NCI-H510A (cell line): Measurements from ENCODE around the gene YPEL5.
A peak's percentile ranks its signal among the peaks of the same experiment; 100 is the strongest.
"Not testable (repeated sequence)": the region's sequence is repeated elsewhere in the genome, so short reads cannot be mapped to it uniquely, and the experiment has no call there.

Experiments used
- DNase-seq: peaks from one replicate; lab custom pipeline; 2025; lab: John Stamatoyannopoulos, UW

Gene YPEL5

GRCh38 chr2:30146337-30147195, at the start of gene YPEL5:
TSS of gene YPEL5 (plus strand) at chr2:30147007. CDS start at chr2:30156652, 9,645 bp downstream.
- peak; percentile 97 for DNase-seq

DNA sequence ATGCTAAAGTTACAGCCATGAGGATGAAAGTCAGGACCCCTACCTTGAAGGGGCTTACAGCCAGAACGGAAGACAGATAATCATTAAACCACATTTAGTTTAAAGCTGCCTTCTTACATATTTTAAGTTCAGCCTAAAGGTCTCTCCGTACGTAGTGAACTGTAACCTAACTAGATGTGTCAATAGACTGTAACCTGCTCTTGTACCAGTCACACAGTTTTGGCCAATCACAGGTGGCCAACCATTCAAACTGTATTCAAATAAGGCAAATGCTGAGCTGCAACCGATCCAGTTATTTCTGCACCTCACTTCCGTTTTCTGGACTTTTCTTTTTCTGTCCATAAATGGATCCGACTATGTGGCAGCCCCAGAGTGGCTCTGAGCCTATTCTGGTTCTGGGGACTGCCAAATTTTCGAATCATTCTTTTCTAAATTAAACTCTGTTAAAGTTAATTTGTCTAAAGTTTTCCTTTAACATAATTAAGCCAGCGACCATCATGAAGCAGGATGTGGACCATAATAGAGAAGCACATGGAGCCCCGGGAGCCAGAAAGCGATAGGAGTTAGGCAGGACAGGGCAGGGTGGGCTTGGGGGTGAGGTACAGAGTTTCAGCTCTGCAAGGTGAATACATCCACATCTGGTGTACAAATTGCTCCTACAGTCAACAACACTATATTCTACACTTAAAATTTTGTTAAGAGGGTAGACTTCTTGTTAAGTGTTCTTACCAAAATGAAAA, 48.4 kb upstream of the YPEL5 start:
- no peak for DNase-seq

- not testable (repeated sequence) for DNase-seq
Measured at GRCh38 chr2:30099366-30099765, 47.4 kb upstream of the YPEL5 start.

GRCh38 chr2:30100691-30101090, 46.1 kb upstream of the YPEL5 start:
- not testable (repeated sequence) for DNase-seq

GRCh38 chr2:30104307-30104706, 42.5 kb upstream of the YPEL5 start:
- DNase-seq = no peak

GRCh38 chr2:30105556-30105955, 41.3 kb upstream of the YPEL5 start:
- DNase-seq = no peak

- DNase-seq = no peak
Measured at GRCh38 chr2:30106543-30106942, 40.3 kb upstream of the YPEL5 start.

DNA sequence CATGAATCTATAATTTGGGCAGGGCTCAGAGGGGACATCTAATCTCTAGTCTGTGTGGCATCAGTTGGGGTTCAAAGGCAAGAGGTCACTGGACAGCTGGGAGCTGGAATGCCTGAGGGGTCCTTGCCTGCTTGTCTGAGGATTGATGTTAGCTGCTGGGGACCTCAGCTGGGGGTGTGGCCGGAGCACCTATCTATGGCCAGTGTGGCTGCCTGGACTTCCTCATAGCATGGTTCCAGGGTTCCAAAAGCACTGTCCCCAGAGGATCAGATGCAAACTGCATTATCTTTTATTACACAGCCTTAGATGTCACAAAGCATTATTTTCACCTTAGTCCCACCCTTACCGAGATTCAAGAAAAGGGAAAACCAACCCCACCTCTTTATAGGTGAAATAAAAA, 38.6 kb upstream of the YPEL5 start:
- no peak for DNase-seq

DNA sequence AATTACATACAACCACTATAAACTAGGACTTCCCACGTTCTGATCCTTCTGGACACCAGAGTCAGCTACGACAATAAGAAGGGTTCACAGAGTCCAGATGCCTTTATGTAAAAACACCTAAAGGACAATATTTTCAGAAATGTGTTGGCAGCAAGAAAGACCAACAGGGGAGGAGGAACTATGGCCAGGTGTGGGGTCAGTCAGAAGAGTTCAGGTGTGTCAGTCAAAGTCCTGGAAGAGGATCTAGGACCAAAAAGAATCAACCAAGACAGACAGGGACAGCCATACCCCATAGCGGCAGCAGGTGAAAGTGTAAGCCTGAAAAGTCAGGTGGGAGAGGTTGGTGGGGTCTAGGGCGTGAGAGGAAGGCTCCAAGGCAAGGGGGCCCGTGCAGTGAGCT, 38.0 kb upstream of the YPEL5 start:
- no peak for DNase-seq

DNA sequence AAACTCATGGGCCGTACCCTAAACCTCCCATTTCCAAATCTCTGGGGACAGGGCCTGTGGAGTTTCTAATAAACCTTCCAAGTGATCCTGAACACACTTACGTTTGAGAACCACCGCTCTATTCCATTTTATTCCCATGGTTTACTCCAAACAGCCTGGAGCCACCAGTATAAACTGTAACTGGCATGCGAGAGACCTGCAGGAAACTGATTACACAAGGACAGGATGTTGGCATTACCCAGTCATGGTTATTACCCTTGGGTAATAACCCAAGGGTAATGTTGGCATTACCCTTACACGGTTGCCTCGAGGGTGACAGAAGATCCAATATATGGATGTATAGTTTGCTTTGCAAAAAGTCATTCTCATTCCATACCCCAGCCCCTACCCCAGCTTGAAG, 37.0 kb upstream of the YPEL5 start:
- no peak for DNase-seq

- no peak for DNase-seq
Measured at GRCh38 chr2:30110773-30111172, 36.0 kb upstream of the YPEL5 start.

DNA sequence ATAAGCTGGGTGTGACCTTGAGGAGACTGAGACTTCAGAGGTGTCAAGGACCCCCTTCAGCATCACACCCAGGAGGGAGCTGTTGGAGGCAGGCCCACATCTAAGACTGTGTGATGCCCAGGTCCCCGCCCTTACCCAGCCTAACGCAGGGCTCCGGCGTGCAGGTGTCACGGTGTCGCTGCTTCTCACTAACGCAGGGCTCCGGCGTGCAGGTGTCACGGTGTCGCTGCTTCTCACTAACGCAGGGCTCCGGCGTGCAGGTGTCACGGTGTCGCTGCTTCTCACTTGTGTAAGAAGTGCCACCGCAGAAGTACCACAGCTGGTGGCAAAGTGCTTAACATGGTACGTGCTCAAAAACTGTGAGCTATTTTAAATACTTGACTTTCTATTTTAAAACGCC, 35.6 kb upstream of the YPEL5 start:
- not testable (repeated sequence) for DNase-seq

GRCh38 chr2:30112561-30112960, 34.2 kb upstream of the YPEL5 start:
- DNase-seq = no peak

DNA sequence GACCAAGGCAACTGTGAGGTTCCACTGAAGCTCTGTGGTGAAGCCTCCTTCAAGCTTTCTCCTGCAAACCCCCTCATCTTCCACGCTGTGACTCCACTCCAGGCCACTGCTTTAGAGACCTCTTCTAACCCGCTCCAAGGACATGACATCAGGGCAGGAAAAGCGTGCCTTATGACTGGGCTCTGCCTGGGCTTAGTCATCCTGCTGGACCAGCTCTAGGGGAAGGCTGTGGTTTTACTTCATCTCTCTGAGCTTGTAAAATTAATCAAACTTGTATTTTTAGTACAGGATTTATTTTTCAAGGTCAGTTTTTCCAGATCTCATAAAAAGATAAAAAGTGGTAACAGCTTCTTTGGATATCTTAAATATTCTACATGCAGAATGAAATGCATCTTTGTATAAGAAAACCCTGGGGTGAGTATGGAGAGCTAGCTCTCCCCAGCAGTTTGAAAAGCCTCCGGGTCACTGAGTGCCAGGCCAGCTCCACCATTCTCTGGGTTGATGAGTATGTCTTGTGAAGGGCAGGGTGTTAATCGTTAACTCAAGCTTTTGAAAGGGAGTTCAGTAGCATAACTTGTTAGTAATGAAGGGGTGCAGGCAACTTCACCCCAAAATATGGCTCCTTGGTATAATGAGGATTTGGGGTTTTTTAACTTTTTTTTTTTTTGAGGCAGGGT, 33.1 kb upstream of the YPEL5 start:
- DNase-seq = no peak

DNA sequence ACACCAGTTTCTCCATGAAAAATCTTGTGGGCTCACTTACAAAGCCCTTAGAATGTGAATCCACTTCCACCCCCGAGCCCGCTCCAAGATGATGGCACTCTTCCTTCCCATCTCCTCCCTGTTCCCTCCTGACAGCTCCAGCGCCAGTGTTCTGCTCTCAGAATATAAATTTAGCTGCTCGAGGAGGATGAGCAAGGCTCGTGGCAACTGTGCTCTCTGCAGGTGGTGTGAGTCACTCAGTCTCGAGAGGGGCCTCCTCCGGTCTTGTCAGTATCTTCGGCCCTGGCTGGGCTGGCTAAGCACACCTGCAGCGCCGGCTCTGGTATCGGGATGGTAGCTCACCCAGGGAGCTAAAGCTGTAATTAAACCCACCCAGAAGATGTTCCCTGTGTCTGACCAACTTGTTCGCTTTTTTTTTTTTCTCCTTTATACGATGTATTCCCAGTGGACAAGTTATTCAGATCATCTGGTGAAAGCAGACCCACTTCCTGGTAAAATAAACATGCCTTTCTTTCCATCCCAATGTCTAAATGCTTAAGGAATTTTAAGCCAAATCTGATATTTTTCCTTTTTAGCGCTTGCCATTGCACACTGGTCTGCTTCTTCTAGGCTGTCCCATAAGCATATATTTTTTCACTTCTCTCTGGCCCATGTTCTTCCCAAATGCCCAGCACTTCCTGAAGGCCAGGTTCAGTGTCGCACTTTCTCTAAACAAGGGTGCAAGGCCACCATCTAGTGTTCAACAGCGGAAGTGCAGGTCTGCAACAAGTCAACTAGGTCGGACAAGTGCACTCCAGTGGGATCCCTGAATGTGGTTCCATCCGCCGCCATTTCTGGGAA, 31.4 kb upstream of the YPEL5 start:
- DNase-seq = peak; percentile 13

DNA sequence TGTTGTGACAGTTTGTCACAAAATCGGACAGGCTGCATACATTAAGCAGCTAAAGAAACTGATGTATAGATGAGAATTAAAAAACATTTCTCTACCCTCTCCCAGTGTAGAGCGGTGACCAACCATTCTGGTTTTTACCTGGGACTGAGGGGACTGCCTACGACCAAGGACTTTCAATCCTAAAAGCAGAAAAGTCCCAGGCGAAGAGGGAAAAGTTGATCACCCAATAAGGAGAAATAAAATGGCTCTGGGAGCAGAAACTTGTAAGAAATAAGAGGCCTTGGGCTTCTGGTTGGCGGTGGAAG, 30.9 kb upstream of the YPEL5 start:
- no peak for DNase-seq

GRCh38 chr2:30122362-30122761, 24.4 kb upstream of the YPEL5 start:
- no peak for DNase-seq

DNA sequence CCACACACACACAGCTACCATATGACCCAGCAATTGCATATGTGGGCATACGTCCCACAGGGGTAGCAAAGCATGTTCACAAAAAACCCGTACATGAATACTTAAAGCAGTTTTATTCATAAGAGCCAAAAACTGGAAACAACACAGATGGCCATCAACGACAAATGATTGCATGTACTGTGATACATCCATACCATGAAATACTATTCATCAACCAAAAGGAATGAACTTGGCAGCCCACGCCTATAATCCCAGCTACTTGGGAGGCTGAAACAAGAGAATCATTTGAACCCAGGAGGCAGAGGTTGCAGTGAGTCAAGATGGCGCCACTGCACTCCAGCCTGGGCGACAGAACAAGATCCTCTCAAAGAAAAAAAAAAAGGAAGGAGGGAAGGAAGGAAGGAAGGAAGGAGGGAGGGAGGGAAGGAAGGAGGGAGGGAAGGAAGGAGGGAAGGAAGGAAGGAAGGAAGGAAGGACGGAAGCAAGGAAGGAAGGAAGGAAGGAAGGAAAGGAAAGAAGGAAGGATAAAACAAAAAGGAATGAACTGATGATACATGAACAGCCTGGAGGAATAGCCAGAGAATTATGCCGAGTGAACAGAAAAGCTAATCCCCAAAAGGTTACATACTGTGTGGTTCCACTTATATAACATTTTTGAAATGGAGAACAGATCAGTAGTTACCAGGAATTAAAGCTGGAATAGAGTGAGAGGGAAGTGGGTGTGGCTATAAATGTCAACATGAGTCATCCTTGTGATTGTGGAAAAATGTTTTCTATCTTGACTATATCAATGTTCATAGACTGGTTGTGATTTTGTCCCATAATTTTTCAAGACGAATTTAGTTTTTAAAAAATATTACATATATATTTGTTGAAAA, 19.6 kb upstream of the YPEL5 start:
- DNase-seq = no peak

- no peak for DNase-seq
Measured at GRCh38 chr2:30134582-30134981, 12.2 kb upstream of the YPEL5 start.

- DNase-seq = no peak
Measured at GRCh38 chr2:30135541-30135940, 11.3 kb upstream of the YPEL5 start.
